GM12892 (cell line): Measurements from ENCODE around the gene TENM3.

Source experiments
- DNase-seq: peaks from one replicate; pipeline ENCODE4 v3.0.0; 2011; ENCODE audit not compliant: insufficient read length
- FAIRE-seq: peaks from 2 replicates; lab custom pipeline; 2011; peaks lifted over from hg19 to GRCh38; lab: Jason Lieb, UNC
- POLR2A ChIP-seq: IDR thresholded peaks from 2 replicates; pipeline ENCODE4 v1.6.1; 2011; ENCODE audit warnings: low read depth, low read length, control low read depth
- POLR2AphosphoS5 ChIP-seq: IDR thresholded peaks from 2 replicates; pipeline ENCODE4 v1.6.1; 2011; ENCODE audit warnings: low read depth, low read length, control low read depth
- TAF1 ChIP-seq: IDR thresholded peaks from 2 replicates; pipeline ENCODE4 v1.6.1; 2011; ENCODE audit warnings: low read depth, mild to moderate bottlenecking, control low read depth, low read length, borderline replicate concordance

TENM3 gene

DNA sequence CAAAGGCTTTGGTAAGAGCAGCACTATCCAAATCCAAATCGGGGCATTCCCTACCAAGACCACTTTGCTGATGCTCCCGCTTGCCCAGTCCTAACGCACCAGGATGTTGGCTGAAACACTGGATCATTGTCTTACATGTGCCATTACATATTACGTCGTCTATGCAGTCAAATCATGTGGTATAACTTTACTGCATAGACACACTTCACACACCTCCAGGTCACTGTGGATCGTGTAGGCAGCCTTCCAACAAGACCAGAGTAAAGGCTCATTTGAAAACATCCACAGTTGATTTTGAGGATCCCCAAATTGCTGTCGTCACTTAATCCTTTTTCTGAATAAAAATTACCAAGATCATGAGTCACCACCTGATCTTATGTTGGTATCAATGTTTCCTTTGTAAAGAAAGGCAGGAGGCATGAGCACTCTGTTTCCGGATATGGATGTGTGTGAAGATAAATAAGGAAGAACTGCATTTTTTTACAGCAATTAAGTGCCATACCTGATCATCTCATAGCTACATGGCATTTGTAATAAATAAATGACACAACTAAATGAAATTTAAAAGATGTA is 18.5 kb downstream of the TENM3 start:
- no peak for FAIRE-seq
- DNase-seq = no peak
- TF ChIP-seq POLR2AphosphoS5 = no peak
- TF ChIP-seq POLR2A = no peak
- TF ChIP-seq TAF1 = no peak

DNA sequence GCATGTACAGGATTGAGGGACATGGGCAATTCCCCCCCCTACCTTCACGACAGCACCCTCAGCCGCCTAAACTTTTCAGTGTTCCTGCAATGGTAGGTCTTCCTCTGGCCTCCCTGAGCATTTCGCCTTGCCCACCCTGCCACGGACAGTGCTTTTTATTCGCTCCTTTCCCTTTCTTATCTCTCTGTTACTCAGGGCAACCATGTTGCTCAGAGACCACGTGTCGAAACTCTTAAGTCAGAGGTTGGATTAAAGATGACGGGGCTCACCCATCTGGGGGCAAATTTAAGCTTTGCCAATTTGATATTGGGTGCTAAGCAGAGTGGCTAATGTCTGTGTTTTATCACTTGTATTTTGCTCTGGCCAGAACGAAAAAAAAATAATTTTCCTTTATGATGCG is 20.4 kb downstream of the TENM3 start:
- TF ChIP-seq TAF1 (no peak), POLR2AphosphoS5 (no peak), POLR2A (no peak)
- no peak for DNase-seq
- FAIRE-seq = no peak

DNA sequence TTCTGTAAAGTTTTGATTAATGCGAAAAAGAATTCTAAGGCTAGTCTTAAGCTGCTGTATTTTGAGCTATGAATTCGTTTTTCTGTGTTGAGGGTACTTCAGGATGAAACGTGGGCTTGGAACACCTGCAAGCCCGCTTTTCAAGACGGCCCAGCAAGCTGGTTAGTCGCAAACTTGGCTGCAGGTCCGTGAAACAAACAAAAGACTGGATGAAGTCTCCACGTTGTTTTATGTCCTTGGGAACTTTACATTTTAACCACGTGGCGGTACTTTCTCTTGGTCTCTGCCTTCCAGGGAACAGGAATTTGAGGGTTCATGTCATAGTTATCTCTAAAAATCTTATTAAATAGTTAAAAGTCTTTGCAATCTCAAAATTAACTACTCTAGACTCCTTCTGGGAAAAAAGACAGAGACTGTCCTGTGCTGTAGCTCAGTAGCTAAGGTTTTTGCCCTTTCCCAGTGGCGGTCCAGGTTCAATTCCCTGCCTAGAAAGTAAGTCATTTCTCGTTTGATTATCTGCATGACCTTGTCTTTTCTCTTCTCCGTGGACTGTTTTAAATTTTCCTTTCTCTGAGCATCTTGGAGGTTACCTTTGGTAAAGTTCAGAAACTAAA is 21.0 kb downstream of the TENM3 start:
- DNase-seq (no peak), FAIRE-seq (no peak)
- TF ChIP-seq POLR2AphosphoS5 (no peak), POLR2A (no peak), TAF1 (no peak)

DNA sequence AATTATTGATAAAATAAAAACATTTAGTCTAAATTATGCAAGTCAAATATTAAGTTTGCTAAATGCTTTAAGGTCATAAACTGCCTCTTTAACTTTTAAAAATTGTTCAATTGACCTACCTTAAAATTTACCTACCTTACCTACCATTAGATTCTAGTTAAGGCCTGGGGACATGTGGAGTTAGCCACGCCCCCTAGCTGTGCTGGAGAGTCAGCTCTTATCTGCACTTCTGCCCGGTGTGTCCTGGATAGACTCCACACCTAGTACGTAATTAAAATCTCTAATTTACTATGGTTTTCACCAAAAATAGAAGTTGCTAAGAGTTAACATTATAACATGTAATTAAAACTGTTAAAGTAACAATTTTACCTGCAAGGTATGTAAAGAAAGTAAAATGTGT is 22.7 kb downstream of the TENM3 start:
- no peak for FAIRE-seq
- no peak for DNase-seq
- TF ChIP-seq POLR2AphosphoS5 (no peak), POLR2A (no peak), TAF1 (no peak)

DNA sequence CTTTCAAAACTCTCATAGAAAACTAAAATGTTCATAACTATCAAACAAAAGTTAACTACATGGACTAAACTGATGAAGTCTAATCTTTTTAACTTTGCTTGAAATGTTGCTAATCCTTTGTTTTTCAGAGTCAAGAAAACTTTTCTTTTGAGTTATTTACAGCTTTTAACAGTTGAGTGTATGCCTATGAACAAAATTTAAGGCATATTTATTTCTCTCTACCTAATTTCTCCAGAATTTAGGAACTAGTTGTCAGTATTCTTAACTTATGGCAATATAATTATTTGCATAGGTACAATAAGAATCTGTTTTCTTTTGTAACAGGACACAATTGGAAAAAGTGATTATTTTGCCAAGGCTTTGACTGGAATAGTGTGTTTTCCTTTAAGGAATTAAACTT is 23.8 kb downstream of the TENM3 start:
- DNase-seq (no peak), FAIRE-seq (no peak)
- no peak for TF ChIP-seq POLR2AphosphoS5
- no peak for TF ChIP-seq POLR2A
- TF ChIP-seq TAF1 = no peak

DNA sequence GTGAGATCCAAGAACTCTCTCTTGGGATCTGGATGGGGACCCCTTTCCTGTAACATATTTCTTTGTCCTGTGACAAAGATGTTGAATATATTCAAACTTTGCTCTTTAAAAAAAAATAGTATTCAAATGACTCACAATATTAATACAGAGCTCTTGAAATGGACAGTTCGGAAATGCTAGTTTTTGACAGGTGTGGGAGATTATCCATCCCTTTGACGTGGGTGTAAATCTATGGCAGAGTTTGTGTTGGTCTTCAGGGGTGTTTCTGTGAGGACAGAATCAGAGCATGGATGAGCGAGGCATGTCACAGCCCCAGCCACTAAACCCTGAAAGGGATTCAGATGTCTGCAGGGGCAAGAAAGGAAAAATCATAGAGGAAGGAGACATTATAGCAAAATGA is 25.8 kb downstream of the TENM3 start:
- FAIRE-seq (no peak), DNase-seq (no peak)
- TF ChIP-seq TAF1 (no peak), POLR2AphosphoS5 (no peak), POLR2A (no peak)

DNA sequence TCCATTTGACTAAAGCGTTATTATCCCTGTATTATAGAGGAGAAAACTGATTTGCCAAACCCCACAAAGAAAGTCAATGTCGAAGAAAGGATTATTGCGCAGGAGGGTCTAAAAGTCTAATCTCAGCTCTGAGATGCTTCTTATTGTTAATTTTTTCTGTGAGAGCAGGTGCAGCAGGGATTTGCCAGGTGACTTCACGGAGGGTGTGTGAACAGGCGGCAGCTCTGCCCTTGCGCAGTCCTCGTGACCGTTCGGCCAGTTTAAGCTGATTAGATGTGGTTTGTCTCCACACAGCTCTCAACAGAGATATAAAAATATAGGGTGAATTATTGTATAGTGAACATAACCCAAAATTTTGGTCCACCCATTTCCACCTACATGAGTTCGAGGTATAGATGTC is 28.5 kb downstream of the TENM3 start:
- no peak for FAIRE-seq
- TF ChIP-seq POLR2A (no peak), POLR2AphosphoS5 (no peak), TAF1 (no peak)
- no peak for DNase-seq

DNA sequence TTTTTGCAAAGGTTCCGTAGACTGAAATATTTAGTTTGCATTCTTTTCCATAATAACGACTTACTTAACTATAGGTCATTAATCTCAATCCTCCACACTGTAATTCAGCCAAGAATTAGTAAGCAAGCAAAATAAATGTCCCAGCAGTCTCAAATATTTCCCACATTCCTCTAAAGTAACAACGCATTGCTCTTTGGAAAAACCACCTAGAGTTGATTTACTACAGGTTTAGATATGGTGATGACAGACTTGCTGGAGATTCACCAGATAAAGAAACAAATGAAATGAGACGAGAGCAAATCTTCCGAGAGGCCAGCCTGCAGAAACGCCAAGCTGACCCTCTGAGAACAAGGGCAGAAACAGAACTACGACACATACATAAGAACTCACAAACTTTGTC is 28.9 kb downstream of the TENM3 start:
- TF ChIP-seq TAF1 = no peak
- no peak for TF ChIP-seq POLR2AphosphoS5
- DNase-seq (no peak), FAIRE-seq (no peak)

DNA sequence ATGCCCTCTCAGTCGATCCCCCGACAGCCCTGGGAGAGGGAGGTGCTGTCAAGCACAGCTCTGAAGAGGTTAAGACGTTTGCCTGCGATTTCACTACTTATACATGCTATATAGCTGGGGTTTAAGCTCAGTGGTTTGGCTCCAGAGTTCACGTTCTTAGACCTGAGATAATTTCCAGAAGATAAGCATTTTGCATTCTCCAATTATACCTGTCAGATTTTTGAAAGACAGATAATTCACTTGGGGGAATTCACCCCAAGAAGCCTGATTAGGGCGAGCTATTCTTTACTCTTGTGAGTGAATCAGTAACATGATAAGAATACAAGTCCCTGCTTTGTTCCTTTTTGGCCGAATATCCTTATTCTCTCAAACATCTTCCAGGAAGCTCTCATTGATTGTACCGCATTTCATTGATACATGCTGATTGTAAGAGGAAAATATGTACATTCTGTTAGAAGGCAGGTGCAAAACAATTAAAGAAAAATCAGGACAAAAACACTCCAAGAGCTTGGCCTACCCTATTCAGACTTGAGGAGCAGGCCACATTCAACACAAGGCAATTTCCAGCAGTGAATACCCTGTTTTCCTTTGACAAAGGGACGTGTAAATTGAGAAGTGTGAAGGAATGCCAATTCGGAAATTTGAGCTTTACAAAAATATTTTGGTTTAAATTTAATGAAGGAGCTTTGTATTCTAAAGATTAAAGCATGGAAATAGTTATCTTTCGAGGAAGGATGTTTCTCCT is 30.2 kb downstream of the TENM3 start:
- FAIRE-seq (no peak), DNase-seq (no peak)

DNA sequence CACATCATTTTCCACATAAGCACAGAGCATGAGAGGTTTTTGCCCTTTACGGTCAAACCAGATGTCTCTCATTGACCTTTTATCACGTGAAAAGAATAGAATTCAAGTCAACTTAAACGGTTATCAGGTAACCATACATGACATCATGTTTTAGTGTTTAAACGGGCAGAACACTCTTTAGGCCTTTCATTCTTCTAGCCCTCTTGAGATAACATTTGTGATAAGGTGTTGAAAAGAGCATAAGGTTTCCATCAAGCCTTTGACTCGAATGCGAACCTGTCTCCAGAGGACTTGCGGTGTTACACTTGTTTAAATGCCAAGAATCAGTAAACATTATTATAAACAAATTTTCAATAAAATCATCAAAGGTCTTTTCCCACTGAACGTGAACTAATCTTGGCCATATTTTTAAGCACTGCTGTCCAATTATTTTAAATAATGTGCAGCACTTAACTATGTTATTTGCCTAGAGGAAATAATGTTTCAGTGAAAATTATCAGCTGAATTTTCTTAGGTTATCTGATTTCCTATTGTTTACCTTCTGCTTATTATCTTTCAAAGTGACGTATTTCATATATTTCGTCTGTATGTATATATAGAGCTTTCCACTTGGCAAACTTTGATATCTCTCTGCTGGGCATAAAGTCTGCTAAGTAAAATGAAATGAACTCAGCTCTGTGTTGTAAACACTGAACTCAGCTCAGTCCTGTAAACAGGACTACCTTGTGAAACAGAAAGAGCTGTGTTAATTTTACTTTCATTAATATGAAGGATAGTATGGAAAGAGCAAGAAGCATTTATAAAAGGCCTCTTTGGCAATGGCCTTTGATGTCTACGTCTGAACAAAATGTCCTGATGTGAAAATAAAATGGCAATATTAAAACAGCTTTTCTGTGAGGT is 33.3 kb downstream of the TENM3 start:
- no peak for DNase-seq

More for the DNA sequence above, 30.2 kb downstream of the TENM3 start:
- no peak for TF ChIP-seq POLR2AphosphoS5
- no peak for TF ChIP-seq POLR2A
- no peak for TF ChIP-seq TAF1

DNA sequence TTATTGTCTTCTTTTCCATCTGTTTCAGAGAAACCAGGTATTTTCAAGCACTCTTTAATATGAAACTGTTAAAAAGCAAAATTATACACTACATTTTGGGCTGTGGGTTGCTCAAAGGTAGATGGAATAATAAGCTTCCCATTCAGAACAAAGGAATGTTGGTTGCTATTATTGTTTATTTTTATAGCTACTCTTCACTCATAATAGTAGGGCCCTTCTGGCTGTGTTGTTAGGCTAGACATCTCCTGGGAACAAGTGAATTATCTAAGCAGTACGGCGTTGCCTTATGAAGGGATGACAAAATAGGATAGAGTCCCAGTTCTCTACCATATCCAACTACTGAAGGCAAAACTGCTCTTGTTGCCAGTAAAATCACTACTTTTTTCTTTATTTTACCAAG is 34.2 kb downstream of the TENM3 start:
- TF ChIP-seq TAF1 = no peak
- TF ChIP-seq POLR2AphosphoS5 = no peak
- no peak for TF ChIP-seq POLR2A
- FAIRE-seq = no peak

More for the DNA sequence above, 33.3 kb downstream of the TENM3 start:
- TF ChIP-seq POLR2A = no peak
- no peak for TF ChIP-seq POLR2AphosphoS5
- TF ChIP-seq TAF1 = no peak
- FAIRE-seq = no peak

More for the DNA sequence above, 34.2 kb downstream of the TENM3 start:
- no peak for DNase-seq
